AG09319 (cell line): ENCODE measurements around the gene ZBTB20.

ENCODE experiments used
- DNase-seq: peaks from one replicate; pipeline ENCODE4 v3.0.0-alpha.2; 2010; ENCODE audit warnings: low read depth; ENCODE audit errors: extremely low read depth
- TF ChIP-seq, protein P1 (sequence below): IDR thresholded peaks from 2 replicates; pipeline ENCODE4 v1.5.1; 2011; ENCODE audit warnings: low read depth, mild to moderate bottlenecking, inconsistent platforms, low read length, moderate library complexity

Gene ZBTB20

DNA sequence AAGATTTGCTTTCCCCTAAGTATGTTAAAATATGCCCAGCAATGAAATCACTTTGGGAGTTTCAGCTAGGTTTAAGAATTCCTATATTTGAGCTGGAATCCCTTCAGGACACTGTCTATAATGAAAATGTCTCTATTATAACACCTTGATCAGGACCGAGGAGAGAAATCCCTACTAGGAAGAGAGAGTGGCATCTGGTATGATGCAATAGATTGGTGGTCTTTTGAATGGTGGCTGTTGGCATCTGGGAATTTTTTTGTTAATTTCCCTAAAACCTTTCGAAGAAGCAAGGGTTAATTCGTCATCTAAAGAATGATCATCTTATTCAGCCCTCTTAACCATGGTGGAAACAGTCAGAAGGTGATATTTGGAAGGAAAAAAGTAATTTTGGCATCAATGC, 810.2 kb downstream of the ZBTB20 start:
- no peak for DNase-seq
- TF ChIP-seq, protein P1, sequence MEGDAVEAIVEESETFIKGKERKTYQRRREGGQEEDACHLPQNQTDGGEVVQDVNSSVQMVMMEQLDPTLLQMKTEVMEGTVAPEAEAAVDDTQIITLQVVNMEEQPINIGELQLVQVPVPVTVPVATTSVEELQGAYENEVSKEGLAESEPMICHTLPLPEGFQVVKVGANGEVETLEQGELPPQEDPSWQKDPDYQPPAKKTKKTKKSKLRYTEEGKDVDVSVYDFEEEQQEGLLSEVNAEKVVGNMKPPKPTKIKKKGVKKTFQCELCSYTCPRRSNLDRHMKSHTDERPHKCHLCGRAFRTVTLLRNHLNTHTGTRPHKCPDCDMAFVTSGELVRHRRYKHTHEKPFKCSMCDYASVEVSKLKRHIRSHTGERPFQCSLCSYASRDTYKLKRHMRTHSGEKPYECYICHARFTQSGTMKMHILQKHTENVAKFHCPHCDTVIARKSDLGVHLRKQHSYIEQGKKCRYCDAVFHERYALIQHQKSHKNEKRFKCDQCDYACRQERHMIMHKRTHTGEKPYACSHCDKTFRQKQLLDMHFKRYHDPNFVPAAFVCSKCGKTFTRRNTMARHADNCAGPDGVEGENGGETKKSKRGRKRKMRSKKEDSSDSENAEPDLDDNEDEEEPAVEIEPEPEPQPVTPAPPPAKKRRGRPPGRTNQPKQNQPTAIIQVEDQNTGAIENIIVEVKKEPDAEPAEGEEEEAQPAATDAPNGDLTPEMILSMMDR, result no peak

DNA sequence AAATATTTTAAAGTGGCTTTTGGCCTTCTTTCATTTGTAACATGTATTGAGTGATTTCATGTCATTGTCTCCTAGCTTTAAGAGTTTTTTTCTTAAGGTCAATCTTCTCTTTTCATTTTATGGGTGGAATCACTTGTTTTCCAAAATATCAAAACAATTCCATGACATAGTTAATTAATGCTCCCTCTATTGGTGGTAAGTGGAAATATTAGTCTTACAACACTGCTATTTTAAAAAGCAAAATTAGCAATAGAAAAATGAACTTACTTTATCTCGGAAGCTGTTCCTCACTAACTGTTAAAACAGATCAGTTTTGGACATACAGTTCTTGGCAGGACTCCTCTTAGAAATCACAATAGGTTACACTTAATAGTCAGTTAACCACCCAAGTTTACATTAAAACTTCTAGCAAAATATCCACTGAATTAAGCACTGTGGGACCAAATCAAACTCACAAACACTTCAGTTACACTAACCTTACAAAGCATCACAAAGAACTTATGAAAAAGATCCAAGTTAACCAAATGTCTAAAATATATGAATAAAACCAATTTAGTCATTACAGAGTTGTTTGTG, 810.9 kb downstream of the ZBTB20 start:
- DNase-seq, result no peak
- TF ChIP-seq, protein P1, result peak; percentile 41

DNA sequence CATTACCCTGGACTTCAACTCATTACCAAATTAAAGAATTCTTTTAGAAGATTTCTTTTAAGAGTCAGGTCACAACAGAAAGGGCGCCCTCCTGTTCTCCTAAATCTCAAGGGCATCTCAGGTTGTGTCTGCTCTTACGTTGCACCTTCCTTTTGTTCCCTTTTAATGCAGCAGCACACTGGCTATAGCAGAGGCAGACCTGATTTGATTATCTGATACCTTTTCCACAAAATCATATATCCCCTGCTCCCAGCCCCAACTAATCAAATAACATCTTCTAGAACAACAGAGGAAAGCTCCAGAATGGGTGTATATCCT, 813.2 kb downstream of the ZBTB20 start:
- DNase-seq, result no peak
- TF ChIP-seq, protein P1, result no peak

DNA sequence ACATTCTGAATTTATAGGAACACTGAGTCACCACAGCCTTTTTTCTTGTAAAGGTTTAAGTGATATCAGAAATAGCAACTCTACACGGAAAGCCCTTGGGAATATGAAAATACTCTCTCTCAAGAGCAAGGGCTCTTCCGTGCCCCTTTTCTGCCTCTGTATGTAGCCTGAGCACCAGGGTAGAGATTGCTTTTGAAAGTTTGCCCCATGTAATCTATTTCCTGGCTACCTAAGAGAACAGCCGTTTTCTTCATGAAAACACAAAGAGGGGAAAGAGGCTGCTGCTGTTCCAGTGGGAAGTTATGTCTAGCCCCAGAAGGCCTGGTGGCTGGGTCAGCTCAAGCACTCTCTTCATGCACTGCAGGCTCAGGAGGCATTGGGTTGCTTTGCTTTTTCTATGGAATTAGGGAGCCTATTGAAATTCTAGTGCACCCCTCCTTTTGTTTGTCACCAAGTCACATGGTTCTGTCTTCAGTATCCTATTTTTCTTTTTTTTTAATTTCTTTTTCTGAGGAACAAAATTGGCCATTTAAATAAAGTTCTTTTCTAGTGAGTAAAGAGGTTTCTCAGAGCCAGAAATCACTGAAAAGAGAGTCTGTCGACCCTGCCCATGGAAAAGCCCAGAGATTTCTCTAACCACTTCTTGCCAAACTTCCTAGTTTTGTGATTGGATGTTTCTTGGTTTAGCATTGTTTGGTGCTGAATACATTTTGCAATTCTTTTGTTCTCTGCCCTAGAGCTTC, 813.7 kb downstream of the ZBTB20 start:
- TF ChIP-seq, protein P1, result no peak
- no peak for DNase-seq

DNA sequence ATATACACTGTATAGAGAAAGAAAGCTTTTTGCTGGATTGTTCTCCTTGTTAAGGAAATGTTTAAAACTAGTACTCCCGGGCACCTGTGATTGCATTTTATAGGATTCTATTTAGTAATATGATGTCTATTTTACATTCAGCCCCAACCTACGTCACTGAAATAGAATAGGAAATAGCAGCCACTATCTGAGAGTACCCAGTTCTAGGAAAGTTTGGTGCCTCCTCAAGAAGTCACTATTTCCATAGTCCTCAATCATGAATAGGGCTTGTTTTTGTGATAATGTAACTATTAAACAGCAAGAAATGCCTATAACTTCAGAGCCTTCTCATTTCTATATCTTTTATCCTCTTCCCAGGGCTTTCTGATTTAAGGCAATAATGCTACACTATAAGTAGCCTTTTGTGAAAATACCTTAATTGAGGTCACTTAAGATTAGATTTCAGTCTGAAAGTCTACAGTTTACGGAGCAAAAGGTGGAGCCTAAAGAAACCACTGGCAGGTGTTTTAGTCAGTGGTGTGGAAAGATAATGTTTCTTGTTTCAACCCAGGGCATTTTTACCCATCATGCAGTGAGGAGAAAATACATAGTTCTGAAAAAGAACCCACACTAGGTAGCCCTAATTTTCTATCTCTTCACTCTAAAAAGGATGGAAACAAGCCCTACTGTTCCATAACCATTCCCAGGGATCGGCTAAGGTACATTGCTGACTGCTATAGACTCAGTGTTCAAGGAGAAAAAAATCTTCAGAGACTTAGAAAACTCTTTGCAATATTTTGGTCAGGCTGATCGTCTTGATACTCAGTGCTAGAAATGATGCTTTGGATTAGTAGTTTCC, 814.5 kb downstream of the ZBTB20 start:
- TF ChIP-seq, protein P1, result no peak
- no peak for DNase-seq

DNA sequence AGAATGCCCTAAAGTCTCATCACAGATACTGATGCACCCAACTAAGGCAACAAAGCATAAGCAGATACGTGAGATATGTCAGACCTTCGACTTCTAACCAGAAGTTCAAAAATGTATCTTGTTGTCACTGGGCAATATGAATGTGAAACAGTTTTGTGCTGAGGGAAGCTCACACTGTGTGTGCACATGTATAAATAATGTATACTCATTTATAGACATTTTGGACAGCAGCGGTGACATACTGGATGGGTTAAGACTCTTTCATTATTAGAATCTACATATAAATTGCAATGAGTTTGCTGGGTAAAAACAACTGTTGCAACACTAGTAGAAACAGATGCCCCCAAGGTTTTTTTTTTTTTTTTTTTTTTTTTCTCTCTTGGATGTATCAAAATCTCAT, 815.4 kb downstream of the ZBTB20 start:
- TF ChIP-seq, protein P1, result no peak
- no peak for DNase-seq

DNA sequence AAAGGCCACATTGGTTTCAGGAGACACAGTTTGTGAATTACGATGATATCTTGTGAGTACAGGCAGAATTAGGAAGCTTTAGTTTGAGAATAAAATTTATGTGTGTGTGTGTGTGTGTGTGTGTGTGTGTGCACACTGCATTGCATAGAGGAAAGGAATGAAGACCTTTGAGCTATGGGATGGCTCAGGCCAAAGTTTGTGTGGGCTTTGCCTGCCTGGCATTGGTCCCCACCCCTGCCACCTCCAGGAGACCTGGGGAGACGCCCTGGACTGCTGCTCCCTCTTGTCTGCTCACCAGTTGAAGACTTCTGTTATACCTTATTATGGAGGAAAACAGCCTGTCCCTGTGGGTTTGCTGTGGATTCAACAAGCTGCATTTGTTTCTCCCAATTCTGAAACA, 816.1 kb downstream of the ZBTB20 start:
- no peak for DNase-seq
- TF ChIP-seq, protein P1, result no peak
